GM18861 (cell line): ENCODE results near the gene CFAP73.

Experiments
- ATAC-seq: cut with Tn5 transposase; IDR thresholded peaks from one replicate; pipeline ENCODE4 v1.9.1; 2021; ENCODE audit not compliant: unreplicated experiment

Gene CFAP73

GRCh38 chr12:113119980-113120669 is 29.4 kb upstream of the CFAP73 start:
- ATAC-seq = no peak

- ATAC-seq = no peak
Measured at GRCh38 chr12:113120670-113121370, 28.7 kb upstream of the CFAP73 start.

- ATAC-seq = no peak
Measured at GRCh38 chr12:113127791-113128199, 21.7 kb upstream of the CFAP73 start.

GRCh38 chr12:113128802-113129663 is 20.5 kb upstream of the CFAP73 start:
- no peak for ATAC-seq

- no peak for ATAC-seq
Measured at GRCh38 chr12:113129664-113130456, 19.7 kb upstream of the CFAP73 start.

GRCh38 chr12:113130457-113131135 is 18.9 kb upstream of the CFAP73 start:
- ATAC-seq = no peak

- ATAC-seq = no peak
Measured at GRCh38 chr12:113131556-113131955, 18.0 kb upstream of the CFAP73 start.

- no peak for ATAC-seq
Measured at GRCh38 chr12:113133036-113133435, 16.5 kb upstream of the CFAP73 start.

GRCh38 chr12:113133666-113134065 is 15.9 kb upstream of the CFAP73 start:
- ATAC-seq = no peak

GRCh38 chr12:113134071-113134470 is 15.5 kb upstream of the CFAP73 start:
- ATAC-seq = no peak

- no peak for ATAC-seq
Measured at GRCh38 chr12:113134521-113134951, 15.0 kb upstream of the CFAP73 start.

- no peak for ATAC-seq
Measured at GRCh38 chr12:113135178-113136127, 14.1 kb upstream of the CFAP73 start, which contains the start of gene RASAL1. RASAL1 (minus strand) TSS chr12:113135761; CDS start chr12:113135462, 299 bp downstream.

GRCh38 chr12:113136128-113136989 is 13.2 kb upstream of the CFAP73 start:
- no peak for ATAC-seq

- no peak for ATAC-seq
Measured at GRCh38 chr12:113136990-113137511, 12.5 kb upstream of the CFAP73 start.

GRCh38 chr12:113137861-113138783 is 11.4 kb upstream of the CFAP73 start:
- ATAC-seq = no peak

GRCh38 chr12:113138826-113139225 is 10.7 kb upstream of the CFAP73 start:
- ATAC-seq = no peak

GRCh38 chr12:113140706-113141105 is 8.8 kb upstream of the CFAP73 start:
- ATAC-seq = no peak
